Neural crest cell (in vitro differentiated cells): ENCODE measurements around the gene ST7. TPM values are rescaled to one million over a fixed set of nuclear protein-coding genes. Genes with fewer than 3 reads are reported as not detected.

Experiments
- DNase-seq: peaks from one replicate; pipeline ENCODE4 v3.0.0; 2021; ENCODE audit warnings: low read depth, mixed read lengths, low spot score
- H3K27ac Mint-ChIP-seq: one replicate; pipeline ENCODE4 v1.8.0; 2021; ENCODE audit warnings: mild to moderate bottlenecking, mixed read lengths; ENCODE audit not compliant: unreplicated experiment
- H3K27me3 Mint-ChIP-seq: 2 replicates; pipeline ENCODE4 v1.8.0; 2021; ENCODE audit warnings: low read depth, mild to moderate bottlenecking, mixed read lengths
- H3K36me3 Mint-ChIP-seq: 2 replicates; pipeline ENCODE4 v1.8.0; 2021; ENCODE audit warnings: low read depth, mild to moderate bottlenecking, mixed read lengths
- H3K4me1 Mint-ChIP-seq: 2 replicates; pipeline ENCODE4 v1.8.0; 2021; ENCODE audit warnings: mixed read lengths
- H3K4me3 Mint-ChIP-seq: one replicate; pipeline ENCODE4 v1.8.0; 2021; ENCODE audit warnings: mild to moderate bottlenecking, mixed read lengths
- H3K9me3 Mint-ChIP-seq: 2 replicates; pipeline ENCODE4 v1.8.0; 2021; ENCODE audit warnings: mixed read lengths
- total RNA-seq: library from RNA; stranded (reverse); gene quantifications from 2 replicates; pipeline ENCODE4 v1.2.1, GENCODE V29; 2021
- TF ChIP-seq, protein P1 (sequence below): fragments of 200-600 bp; sonication (generic); conservative IDR thresholded peaks from 2 replicates; pipeline ENCODE4 v1.5.0; 2021; ENCODE audit warnings: antibody characterized with exemption, mild to moderate bottlenecking

The ST7 gene
- total RNA-seq, 1 donor from 2014 or later: 22.4 TPM

DNA sequence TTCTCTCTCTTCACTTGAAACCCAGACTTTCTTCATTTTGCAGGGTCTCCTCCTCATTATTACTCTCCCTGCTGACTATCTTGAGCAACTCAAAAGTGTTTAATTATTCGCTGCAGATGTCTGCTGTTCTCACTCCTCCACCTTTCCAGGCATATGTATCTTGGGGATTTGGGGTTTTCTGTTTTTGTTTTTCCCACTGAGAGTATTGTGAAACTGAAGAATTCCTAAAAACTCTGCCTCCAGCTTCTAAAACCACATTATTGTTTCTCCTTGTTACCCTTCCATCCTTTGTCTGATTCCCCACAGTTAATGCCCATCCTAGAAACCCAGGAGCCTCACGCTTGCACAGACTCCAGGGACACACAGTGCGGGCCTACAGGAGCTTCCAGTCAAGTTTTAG is 318.3 kb downstream of the ST7 start:
- peaks cover 4% of the 10 kb centered on the region for H3K4me1 Mint-ChIP-seq
- H3K27me3 Mint-ChIP-seq: no peaks in the 10 kb centered on the region
- no peak overlapping the region for H3K27ac Mint-ChIP-seq
- no peak for DNase-seq
- TF ChIP-seq, protein P1, sequence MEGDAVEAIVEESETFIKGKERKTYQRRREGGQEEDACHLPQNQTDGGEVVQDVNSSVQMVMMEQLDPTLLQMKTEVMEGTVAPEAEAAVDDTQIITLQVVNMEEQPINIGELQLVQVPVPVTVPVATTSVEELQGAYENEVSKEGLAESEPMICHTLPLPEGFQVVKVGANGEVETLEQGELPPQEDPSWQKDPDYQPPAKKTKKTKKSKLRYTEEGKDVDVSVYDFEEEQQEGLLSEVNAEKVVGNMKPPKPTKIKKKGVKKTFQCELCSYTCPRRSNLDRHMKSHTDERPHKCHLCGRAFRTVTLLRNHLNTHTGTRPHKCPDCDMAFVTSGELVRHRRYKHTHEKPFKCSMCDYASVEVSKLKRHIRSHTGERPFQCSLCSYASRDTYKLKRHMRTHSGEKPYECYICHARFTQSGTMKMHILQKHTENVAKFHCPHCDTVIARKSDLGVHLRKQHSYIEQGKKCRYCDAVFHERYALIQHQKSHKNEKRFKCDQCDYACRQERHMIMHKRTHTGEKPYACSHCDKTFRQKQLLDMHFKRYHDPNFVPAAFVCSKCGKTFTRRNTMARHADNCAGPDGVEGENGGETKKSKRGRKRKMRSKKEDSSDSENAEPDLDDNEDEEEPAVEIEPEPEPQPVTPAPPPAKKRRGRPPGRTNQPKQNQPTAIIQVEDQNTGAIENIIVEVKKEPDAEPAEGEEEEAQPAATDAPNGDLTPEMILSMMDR: no peak
- H3K4me3 Mint-ChIP-seq: no peak overlapping the region
- H3K9me3 Mint-ChIP-seq: no peaks in the 10 kb centered on the region
- no peaks in the 10 kb centered on the region for H3K36me3 Mint-ChIP-seq

GRCh38 chr7:117272017-117272759 is 318.9 kb downstream of the ST7 start:
- no peak for DNase-seq
- H3K4me3 Mint-ChIP-seq: no peak overlapping the region
- no peaks in the 10 kb centered on the region for H3K36me3 Mint-ChIP-seq
- TF ChIP-seq, protein P1: no peak
- H3K27ac Mint-ChIP-seq: no peak overlapping the region
- H3K4me1 Mint-ChIP-seq: peaks cover 4% of the 10 kb centered on the region
- H3K9me3 Mint-ChIP-seq: no peaks in the 10 kb centered on the region
- H3K27me3 Mint-ChIP-seq: no peaks in the 10 kb centered on the region

DNA sequence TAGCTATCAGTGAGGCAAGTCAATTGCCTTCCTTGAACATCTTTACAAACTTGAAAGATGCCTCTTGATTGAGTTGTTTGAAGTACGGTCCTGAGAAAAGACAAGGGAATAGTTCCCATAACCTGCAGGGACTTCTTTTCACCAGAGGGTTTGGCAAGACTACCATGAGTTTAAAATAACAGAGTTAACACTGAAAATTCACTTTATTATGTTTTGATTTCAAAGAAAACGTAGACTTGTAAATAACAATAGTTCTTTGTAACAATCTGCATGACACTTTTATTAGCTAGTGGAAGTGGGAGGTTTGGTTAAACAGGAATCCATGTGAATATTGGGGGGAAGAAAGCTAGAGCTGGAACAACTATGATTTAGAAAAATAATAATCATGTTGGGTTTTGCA is 320.0 kb downstream of the ST7 start:
- Mint-ChIP-seq H3K9me3 (no peaks in the 10 kb centered on the region), H3K4me1 (peaks cover 4% of the 10 kb centered on the region), H3K27me3 (no peaks in the 10 kb centered on the region), H3K36me3 (no peaks in the 10 kb centered on the region), H3K27ac (no peak overlapping the region), H3K4me3 (no peak overlapping the region)
- TF ChIP-seq, protein P1: no peak
- DNase-seq: no peak

DNA sequence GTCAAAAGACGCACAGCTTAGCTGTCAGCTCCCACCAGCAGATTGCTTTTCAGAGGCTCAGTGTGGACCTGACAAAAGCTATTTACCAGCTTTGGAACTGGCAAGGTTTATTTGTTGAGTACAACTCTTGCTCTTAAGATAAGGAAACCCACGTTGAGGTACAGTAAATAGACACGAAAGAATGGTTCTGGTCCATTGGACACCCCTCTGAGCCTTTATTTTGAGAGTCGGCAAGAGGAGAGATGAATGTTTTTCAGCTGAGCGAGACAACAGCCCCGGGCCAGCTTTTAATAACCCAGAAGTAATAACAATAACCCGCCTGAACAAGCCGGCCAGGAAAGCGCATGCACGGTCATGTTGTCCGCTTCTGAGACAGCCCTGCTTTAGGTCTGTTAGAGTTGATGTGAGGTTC is 320.5 kb downstream of the ST7 start:
- Mint-ChIP-seq H3K4me1 (peaks cover 4% of the 10 kb centered on the region), H3K36me3 (no peaks in the 10 kb centered on the region), H3K27me3 (no peaks in the 10 kb centered on the region), H3K9me3 (no peaks in the 10 kb centered on the region), H3K27ac (no peak overlapping the region), H3K4me3 (no peak overlapping the region)
- DNase-seq: no peak
- TF ChIP-seq, protein P1: no peak

DNA sequence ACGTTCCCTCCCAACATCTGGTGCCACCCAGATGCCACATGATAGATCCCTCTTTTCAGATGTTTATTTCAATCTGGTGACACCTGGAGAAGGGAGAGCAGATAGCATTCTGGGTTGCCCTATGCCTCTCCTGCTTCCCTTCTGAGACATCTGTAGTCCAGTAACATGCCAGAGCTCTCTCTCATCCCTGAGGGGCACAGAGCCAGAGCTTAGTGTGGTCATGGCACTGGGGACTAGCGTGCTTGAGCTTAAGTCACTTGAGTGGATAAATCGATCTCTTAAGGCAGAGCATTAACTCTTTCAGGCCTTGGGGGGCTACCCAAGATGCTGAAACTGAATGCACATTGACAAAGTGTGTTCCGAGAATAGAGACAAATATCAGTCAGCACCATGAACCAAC is 321.6 kb downstream of the ST7 start:
- Mint-ChIP-seq H3K36me3 (no peaks in the 10 kb centered on the region), H3K9me3 (peaks cover 2% of the 10 kb centered on the region), H3K27me3 (no peaks in the 10 kb centered on the region), H3K4me3 (no peak overlapping the region), H3K27ac (no peak overlapping the region), H3K4me1 (peaks cover 8% of the 10 kb centered on the region)
- TF ChIP-seq, protein P1: no peak
- no peak for DNase-seq
